RWPE2 (cell line): ENCODE results near the gene SLC6A15.

Source experiments
- ATAC-seq: fragments of 200-7000 bp; cut with Tn5 transposase; 3 replicates; pipeline ENCODE4 v1.9.1; 2021; ENCODE audit warnings: low read depth
- DNase-seq: peaks from one replicate; pipeline ENCODE4 v3.0.0-alpha.2; 2020; ENCODE audit warnings: low spot score
- H3K27ac ChIP-seq: fragments of 450-650 bp; 2 replicates; pipeline ENCODE4 v1.5.1; 2017; ENCODE audit warnings: mild to moderate bottlenecking; ENCODE audit not compliant: poor library complexity, severe bottlenecking
- H3K27me3 ChIP-seq: fragments of 250-450 bp; sonication (Bioruptor Pico); 2 replicates; pipeline ENCODE4 v1.5.1; 2021; ENCODE audit warnings: mild to moderate bottlenecking, moderate library complexity; ENCODE audit not compliant: insufficient read depth, poor library complexity, severe bottlenecking
- H3K36me3 ChIP-seq: fragments of 250-450 bp; sonication (Bioruptor Pico); 2 replicates; pipeline ENCODE4 v1.5.1; 2020; ENCODE audit warnings: low read depth, mild to moderate bottlenecking, moderate library complexity
- H3K4me1 ChIP-seq: fragments of 250-450 bp; sonication (Bioruptor Pico); 2 replicates; pipeline ENCODE4 v1.5.1; 2021; ENCODE audit warnings: mild to moderate bottlenecking, moderate library complexity; ENCODE audit not compliant: insufficient read depth, poor library complexity, severe bottlenecking
- H3K4me3 ChIP-seq: fragments of 250-450 bp; sonication (Bioruptor Pico); 2 replicates; pipeline ENCODE4 v1.5.1; 2021; ENCODE audit warnings: mild to moderate bottlenecking, moderate library complexity; ENCODE audit not compliant: severe bottlenecking
- H3K9me3 ChIP-seq: fragments of 250-450 bp; sonication (Bioruptor Pico); 2 replicates; pipeline ENCODE4 v1.5.1; 2021; ENCODE audit warnings: mild to moderate bottlenecking, moderate library complexity; ENCODE audit not compliant: severe bottlenecking
- TF ChIP-seq, protein P1 (sequence below): fragments of 450-650 bp; IDR thresholded peaks from one replicate; pipeline ENCODE4 v1.5.1; 2017; ENCODE audit warnings: mild to moderate bottlenecking, moderate library complexity; ENCODE audit not compliant: poor library complexity, severe bottlenecking

The SLC6A15 gene

DNA sequence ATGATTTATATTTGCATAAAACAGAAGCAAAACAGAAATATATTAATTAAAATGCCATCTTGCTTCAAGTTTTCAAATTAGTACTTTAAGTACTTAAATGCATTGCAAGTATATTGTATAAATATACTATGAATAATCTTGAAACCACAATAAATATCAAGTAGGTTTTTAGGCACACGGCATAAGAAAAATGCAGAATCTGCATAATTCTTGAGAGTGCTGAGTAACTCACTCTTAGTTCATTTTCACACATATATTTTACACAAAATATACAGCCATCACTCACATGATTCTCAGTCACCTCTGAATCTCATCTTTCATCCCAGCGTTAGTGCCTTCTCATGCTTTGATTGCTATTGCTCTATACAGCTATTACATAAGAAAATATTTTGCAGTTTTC is 51.9 kb downstream of the SLC6A15 start:
- DNase-seq (no peak), ATAC-seq (no peak)
- Histone ChIP-seq H3K27ac (no peak overlapping the region), H3K36me3 (peaks cover 16% of the 10 kb centered on the region; the same call in 1 of the 2 replicates), H3K9me3 (no peaks in the 10 kb centered on the region), H3K4me3 (no peak overlapping the region), H3K4me1 (peaks cover 13% of the 10 kb centered on the region), H3K27me3 (no peaks in the 10 kb centered on the region)
- TF ChIP-seq, protein P1, sequence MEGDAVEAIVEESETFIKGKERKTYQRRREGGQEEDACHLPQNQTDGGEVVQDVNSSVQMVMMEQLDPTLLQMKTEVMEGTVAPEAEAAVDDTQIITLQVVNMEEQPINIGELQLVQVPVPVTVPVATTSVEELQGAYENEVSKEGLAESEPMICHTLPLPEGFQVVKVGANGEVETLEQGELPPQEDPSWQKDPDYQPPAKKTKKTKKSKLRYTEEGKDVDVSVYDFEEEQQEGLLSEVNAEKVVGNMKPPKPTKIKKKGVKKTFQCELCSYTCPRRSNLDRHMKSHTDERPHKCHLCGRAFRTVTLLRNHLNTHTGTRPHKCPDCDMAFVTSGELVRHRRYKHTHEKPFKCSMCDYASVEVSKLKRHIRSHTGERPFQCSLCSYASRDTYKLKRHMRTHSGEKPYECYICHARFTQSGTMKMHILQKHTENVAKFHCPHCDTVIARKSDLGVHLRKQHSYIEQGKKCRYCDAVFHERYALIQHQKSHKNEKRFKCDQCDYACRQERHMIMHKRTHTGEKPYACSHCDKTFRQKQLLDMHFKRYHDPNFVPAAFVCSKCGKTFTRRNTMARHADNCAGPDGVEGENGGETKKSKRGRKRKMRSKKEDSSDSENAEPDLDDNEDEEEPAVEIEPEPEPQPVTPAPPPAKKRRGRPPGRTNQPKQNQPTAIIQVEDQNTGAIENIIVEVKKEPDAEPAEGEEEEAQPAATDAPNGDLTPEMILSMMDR: no peak

DNA sequence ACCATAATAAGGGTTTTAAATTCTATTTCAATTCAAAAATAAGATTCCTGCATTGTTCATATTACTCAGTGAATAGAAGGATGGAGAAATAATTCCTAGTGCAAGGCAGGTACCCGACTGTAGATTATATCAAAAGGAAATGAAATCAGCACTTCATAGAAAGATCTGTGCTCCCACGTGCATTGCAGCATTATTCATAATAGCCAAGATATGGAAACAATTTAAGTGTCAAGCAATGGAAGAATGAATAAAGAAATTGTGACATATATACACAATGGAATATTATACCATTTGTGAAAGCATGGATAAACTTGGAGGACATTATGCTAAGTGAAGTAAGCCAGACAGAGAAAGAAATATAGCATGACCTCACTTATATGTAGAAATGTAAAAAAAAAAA is 53.8 kb downstream of the SLC6A15 start:
- no peak for DNase-seq
- Histone ChIP-seq H3K27ac (no peak overlapping the region), H3K9me3 (no peaks in the 10 kb centered on the region), H3K36me3 (peaks cover 16% of the 10 kb centered on the region; the same call in 1 of the 2 replicates), H3K27me3 (no peaks in the 10 kb centered on the region), H3K4me3 (no peak overlapping the region), H3K4me1 (peaks cover 14% of the 10 kb centered on the region)
- no peak for ATAC-seq
- TF ChIP-seq, protein P1: no peak

DNA sequence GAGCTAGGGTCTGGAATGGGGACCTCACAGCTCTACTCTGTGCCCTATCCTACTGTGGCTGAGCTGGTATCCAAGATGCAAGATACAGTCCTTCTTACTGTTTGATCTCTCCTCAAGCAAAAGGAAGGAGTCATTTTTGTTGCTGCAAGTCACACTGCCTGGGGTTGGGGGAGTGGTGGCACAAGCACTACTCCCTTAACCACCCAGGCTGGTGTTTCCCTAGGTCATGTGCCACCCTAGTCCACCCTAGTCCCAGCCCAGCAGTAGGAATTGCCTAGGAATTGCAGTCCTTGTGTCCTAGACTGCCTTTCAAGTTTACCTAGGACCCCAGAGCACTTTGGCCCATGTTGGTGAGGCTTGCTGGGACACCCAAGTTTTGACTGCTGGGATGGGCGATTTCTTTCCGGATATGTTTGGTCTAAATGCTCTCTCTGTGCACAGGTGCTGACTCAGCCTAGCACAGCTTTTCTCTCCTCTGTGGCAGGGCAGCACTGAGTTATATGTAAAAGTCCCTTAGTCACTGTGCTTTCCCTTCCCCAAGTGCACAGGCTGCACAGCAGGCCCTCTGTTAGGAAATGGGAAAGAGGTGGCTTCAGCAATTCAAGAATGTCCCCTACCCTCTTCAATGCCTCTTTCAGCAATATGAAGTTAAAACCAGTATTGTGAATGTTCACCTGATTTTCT is 54.9 kb downstream of the SLC6A15 start:
- Histone ChIP-seq H3K4me3 (no peak overlapping the region), H3K27ac (no peak overlapping the region)

DNA sequence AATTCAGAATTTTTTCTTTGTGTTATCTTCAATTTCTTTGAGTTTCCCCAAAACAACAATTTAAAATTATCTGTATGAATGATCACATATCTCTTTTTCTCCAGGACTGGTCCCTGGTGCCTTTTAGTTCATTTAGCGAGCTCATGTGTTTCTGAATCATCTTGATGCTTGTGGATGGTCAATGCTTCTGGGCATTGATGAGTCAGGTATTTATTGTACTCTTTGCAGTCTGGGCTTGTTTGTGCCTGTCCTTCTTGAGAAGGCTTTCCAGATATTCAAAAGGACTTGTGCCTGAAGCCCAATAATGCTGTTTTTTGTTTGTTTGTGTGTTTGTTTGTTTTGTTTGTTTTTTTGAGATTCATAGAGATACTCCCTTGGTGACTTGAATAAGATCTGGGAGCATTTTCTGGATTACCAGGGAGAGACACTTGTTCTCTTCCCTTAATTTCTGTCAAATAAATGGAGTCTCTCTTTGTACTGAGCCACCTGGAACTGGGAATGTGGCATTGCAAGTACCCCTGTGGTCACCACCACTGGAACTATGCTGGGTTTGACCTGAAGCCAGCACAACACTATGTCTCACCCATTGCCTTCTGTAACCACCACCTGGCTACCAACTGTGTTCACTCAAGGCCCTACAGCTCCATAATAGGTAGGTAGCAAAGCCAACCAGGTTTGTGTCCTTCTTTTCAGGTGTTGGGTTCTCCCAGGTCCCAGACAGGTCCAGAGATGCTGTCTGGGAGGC is 56.3 kb downstream of the SLC6A15 start:
- Histone ChIP-seq H3K36me3 (peaks cover 6% of the 10 kb centered on the region; the same call in 1 of the 2 replicates), H3K4me1 (peaks cover 14% of the 10 kb centered on the region), H3K4me3 (no peak overlapping the region), H3K9me3 (no peaks in the 10 kb centered on the region), H3K27me3 (no peaks in the 10 kb centered on the region), H3K27ac (peak overlapping the region; percentile 46)
- ATAC-seq: peak; percentile 97
- TF ChIP-seq, protein P1: no peak
- no peak for DNase-seq

More for the DNA sequence above, 54.9 kb downstream of the SLC6A15 start:
- H3K36me3 ChIP-seq: peaks cover 10% of the 10 kb centered on the region; the same call in 1 of the 2 replicates
- DNase-seq (no peak), ATAC-seq (no peak)
- H3K4me1 ChIP-seq: peaks cover 14% of the 10 kb centered on the region
- TF ChIP-seq, protein P1: no peak
- no peaks in the 10 kb centered on the region for H3K27me3 ChIP-seq
- no peaks in the 10 kb centered on the region for H3K9me3 ChIP-seq
